Activated naive CD4-positive, alpha-beta T cell (primary cell): Measurements from ENCODE around the gene JAKMIP1.

ENCODE experiments used
- DNase-seq, 4 experiments: peaks; one replicate each; lab custom pipeline; 2025; lab: John Stamatoyannopoulos, UW

JAKMIP1 gene

DNA sequence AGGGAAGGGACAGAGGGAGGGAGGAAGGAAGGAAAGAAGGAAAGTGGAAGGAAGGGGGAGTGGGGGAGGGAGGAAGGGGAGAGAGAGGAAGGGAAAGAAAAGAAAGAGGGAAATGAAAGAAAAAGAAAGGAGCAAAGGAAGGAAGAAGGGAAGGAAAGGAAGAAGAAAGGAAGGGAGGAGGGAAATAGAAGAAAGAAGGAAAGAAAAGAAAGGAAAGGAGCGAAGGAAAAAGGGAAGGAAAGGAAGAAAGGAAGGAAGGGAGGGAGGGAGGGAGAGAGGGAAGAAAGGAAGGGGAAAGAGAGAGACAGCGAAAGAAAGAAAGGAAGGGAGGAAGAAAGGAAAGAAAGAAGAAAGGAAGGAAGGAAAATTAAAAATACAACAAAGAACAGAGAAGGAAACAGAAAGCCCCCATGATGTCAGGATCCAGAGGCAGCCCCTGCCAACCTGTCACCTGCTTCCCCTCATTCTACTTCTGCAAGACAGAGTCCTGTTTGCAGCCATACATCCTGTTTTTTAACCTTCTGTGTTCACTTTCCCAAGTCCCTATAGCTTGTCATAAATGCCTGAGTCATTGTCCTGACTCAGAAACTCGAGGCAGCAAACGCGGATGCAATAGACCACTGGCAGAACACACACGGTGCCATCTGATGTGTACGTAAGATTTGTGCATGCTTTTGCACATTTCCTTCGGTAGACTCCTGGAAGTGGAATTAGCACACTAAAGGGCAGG, 105.2 kb downstream of the JAKMIP1 start:
- no peak for DNase-seq

- no peak for DNase-seq
These were observed 106.7 kb downstream of the JAKMIP1 start for GRCh38 chr4:6093671-6094070.

DNA sequence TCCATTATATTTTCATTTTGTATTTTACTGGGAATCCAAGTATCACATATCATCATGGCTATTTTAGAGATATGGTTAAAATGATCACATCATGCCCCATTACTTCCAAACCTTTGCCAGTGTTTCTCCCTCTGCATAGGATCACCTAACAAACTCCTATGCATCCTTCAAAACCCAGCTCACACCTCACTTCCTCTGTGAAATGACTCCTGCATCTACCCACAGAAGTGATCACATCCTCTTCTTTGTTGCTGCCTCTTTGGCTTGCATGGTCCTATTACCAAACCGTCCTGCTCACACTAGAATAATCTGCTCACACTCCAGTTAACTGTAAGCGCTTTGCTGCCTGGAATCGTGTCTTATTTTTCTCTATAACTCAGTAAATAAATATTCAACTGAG, 107.4 kb downstream of the JAKMIP1 start:
- DNase-seq = no peak

GRCh38 chr4:6092131-6092530, 108.2 kb downstream of the JAKMIP1 start:
- DNase-seq = no peak

- no peak for DNase-seq
These were observed 109.4 kb downstream of the JAKMIP1 start for GRCh38 chr4:6090931-6091330.

- DNase-seq = no peak
These were observed 111.4 kb downstream of the JAKMIP1 start for GRCh38 chr4:6088950-6089349.

DNA sequence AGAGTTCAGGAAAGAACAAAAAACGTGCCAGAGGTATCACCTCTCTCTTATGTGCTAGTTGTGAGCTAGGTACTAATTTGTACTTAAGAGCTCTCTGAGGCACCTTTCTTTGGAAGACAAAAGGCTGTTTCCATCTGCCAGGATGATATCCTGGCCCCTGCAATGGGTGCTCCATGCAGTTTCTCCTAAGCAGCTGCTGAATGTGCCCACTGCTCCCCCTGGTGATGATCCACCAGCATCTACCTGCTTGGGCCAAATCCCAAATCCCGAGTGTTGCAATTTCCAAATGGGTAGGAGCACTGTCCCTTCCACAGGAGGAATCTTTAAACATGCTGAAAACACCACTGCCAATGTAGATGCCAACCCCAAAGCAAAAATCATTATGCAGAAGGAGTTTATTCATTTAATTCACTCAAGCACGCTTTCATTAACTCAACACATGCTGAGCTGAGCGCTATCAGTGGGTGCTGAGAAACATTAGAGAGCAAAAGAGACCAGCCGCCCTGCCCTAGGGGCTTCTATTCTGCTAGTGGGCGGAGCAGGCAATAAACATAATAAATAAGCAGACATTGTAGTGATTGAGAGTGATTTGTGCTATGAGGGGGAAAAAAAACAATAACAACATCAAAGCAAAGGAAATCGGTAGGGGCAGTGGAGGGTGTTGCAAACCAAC, 112.5 kb downstream of the JAKMIP1 start:
- DNase-seq = no peak

DNA sequence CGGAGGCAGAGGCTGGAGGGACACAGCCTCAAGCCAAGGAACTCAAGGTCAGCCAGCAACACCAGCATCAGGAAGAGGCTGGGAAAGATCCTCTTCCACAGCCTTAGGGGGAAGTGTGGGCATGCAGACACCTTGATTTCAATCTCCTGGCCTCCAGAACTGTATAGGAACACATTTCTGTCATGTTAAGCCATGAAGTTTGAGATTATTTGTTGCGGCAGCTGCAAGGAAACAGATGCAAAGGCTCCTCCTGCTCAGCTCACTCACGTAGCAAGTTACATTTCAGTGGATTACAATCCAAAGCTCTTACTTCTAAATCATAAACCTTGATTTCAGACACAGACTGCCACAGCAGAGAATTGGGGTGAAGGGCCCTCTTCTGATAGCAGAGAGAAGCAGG, 113.5 kb downstream of the JAKMIP1 start:
- no peak for DNase-seq

- DNase-seq = no peak
These were observed 114.4 kb downstream of the JAKMIP1 start for GRCh38 chr4:6085691-6086628.

GRCh38 chr4:6085028-6085690, 115.2 kb downstream of the JAKMIP1 start:
- DNase-seq = no peak

GRCh38 chr4:6079965-6080364, 120.4 kb downstream of the JAKMIP1 start:
- no peak for DNase-seq

DNA sequence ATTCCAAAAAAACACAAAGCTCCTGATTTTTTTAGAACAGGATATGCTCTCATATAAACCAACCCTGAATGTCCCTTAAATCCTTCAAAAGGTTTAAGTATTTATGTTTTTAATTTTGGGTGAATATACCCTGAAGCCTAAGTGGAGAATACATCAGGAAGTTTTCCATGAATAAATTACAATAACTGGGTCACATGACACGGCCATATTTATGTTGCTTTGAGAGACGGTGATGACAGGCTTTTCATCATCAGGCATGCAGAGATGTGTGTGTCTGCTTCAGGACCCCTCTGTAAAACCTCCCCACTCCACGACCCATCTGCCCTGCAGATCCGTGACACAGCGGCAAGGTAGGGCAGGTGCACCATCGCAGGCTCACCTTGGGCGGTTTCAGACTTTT, 121.8 kb downstream of the JAKMIP1 start:
- DNase-seq = no peak

GRCh38 chr4:6076391-6076790, 124.0 kb downstream of the JAKMIP1 start:
- no peak for DNase-seq

GRCh38 chr4:6074758-6075157, 125.6 kb downstream of the JAKMIP1 start:
- no peak for DNase-seq

DNA sequence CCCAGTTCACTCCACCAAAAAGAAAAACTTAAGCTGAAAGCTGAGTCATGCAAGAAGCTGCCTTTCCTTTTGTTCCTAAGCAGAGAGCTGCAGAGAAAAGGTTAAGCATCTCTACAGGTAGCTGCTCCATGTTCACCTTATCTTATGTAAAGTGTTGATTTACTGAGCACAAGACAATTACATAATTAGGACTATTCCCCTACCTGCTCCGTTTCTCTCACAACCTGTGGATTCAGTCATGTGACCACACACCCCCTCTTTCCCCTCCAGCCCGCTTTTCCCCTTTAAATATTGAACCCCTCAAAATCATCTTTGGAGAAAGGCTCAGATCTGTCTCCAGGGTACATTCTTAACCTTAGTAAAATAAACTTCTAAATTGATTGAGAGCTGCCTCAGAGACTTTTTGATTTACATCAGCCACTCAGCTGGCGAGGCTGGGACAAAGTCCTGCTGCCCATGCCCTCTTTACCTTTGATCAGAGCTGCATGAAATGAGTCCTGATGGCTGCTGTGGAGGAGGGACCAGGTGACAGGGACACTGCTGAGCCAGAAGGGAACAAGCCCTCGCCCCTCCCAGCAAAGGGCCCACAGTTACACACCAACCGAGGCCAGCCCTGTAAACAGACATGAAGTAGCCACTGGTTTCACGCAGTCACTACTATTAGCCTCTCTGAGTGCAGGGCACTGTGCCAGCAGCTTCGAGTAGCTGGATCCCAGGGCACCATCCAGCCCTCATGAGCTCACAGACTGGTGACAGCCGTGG, 128.2 kb downstream of the JAKMIP1 start:
- no peak for DNase-seq

GRCh38 chr4:6071191-6071958, 129.0 kb downstream of the JAKMIP1 start:
- no peak for DNase-seq

DNA sequence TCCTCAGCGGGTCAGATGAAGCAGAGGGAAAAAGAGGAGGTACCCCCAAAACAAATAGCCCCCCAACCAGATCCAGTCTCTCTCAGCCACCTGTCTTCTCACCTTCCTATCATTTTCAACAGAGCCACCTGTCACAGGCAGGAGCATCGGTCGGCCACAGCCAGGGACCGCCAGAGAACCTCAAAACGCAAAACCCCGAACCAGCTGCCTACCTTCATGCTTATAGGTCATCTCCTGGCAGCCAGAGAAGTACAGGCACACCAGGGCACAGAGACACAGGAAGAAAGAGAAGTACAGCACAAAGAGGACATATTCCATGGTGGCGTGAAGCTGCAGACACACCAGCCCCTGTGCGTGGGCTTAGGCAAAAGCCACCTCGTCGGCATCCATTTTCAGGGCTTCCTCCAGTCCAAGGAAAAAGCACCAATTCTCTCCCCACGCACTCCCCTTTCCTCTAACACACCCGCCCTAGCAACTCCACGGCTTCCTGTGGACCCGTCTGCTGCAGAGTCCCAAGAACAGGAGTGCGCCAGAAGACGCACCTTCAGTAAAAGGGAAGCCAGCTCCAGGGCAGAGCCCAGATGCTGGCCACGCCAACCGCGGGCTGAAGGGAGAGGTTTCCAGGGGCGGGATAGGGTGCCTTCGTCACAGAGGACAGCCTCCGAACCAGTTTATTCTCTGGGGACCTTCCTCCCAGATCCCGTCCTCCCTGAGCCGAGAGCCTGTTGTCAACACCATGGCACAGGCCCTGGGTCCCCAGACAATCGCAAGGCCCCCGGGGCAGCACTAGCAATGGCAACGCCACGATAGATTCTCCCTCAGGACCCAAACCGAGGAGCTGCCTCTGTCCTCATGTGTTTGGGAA, 130.3 kb downstream of the JAKMIP1 start:
- DNase-seq = no peak

- no peak for DNase-seq
These were observed 131.4 kb downstream of the JAKMIP1 start for GRCh38 chr4:6068986-6069385.

- DNase-seq = no peak
These were observed 134.3 kb downstream of the JAKMIP1 start for GRCh38 chr4:6065934-6066590.
